ENCODE measurements around the gene OR2AK2. TPM values are rescaled to one million over a fixed set of nuclear protein-coding genes. Genes with fewer than 3 reads are reported as not detected.

The OR2AK2 gene, protein sequence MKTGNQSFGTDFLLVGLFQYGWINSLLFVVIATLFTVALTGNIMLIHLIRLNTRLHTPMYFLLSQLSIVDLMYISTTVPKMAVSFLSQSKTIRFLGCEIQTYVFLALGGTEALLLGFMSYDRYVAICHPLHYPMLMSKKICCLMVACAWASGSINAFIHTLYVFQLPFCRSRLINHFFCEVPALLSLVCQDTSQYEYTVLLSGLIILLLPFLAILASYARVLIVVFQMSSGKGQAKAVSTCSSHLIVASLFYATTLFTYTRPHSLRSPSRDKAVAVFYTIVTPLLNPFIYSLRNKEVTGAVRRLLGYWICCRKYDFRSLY
- total RNA-seq (under 1 TPM; 0.22 to 0.70 TPM), total RNA-seq (0 to 0.81 (median 0) reads per million in 172 experiments)
- 0.10 TPM for polyA plus RNA-seq (2013, experiment 1 of 2)
- polyA plus RNA-seq (2013, experiment 2 of 2), result 0.14 TPM

DNA sequence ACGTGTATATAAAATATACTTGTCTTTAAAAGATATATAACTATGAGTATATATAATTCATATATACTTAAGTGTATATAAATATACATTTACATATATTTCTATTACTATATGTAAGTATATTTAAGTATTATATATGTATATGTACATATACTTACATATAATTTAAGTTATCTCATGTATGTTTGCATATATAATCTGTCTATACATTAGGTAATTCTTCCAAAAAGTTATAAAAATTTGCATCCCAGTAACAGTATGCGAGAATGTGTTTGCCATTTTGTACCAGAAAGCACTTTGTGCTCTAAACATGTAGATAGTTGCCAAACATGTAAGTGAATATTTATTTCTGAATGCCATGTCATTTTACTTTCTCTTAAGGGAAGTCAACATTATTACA lies at the start of gene OR2AK2:
OR2AK2 (plus strand) TSS at position 301 of the 400 bp plus-strand sequence. CDS start 144 bp downstream, outside the sequence.
- no peak for TF ChIP-seq CTCF (IDR thresholded peaks at IDR 0.05)
- Histone ChIP-seq H3K27me3 (ENCODE audit: control insufficient read depth in 1 of 2, insufficient read depth in 2 of 2, low read length in 2 of 2) (no peaks in the 10 kb centered on the region), H3K27ac (ENCODE audit: low read depth in 1 of 2, low read length in 2 of 2) (no peak within 1 kb of the TSS), H3K36me3 (ENCODE audit: insufficient read depth, low read length) (no peaks in the 10 kb centered on the region), H3K4me3 (ENCODE audit: low read length) (no peak within 1 kb of the TSS), H3K9me3 (ENCODE audit: control insufficient read depth in 1 of 2, insufficient read depth in 1 of 2, low read length in 2 of 2) (peaks cover 0 to 8% of the 10 kb centered on the region in 2 experiments), H3K4me1 (ENCODE audit: insufficient read depth, low read length) (no peaks in the 10 kb centered on the region)
- DNase-seq, result no peak
- H3K4me3 Mint-ChIP-seq, result no peak within 1 kb of the TSS
- ChIA-PET CTCF (no interaction called here), POLR2A (no interaction called here)
- peaks cover 9% of the 10 kb centered on the region for H3K36me3 Mint-ChIP-seq (ENCODE audit: low read depth)
- H3K27me3 Mint-ChIP-seq, result no peaks in the 10 kb centered on the region
- no peaks in the 10 kb centered on the region for H3K9me3 Mint-ChIP-seq
- ATAC-seq (ENCODE audit: poor library complexity), result no peak
- no peak within 1 kb of the TSS for H3K27ac Mint-ChIP-seq
- intact Hi-C loops (cut with DNase I, micrococcal nuclease), result no loop called here
- no peaks in the 10 kb centered on the region for H3K4me1 Mint-ChIP-seq (ENCODE audit: low read depth)

- no peaks in the 10 kb centered on the region for H3K27me3 ChIP-seq (ENCODE audit: control insufficient read depth in 1 of 2, insufficient read depth in 2 of 2, low read length in 2 of 2)
- H3K9me3 Mint-ChIP-seq, result no peaks in the 10 kb centered on the region
- H3K4me1 ChIP-seq (ENCODE audit: insufficient read depth, low read length), result no peaks in the 10 kb centered on the region
- H3K36me3 ChIP-seq (ENCODE audit: insufficient read depth, low read length), result no peaks in the 10 kb centered on the region
- CTCF ChIA-PET, result no interaction called here
- intact Hi-C loops (cut with DNase I, micrococcal nuclease), result no loop called here
- peaks cover 18% of the 10 kb centered on the region for H3K27me3 Mint-ChIP-seq
- H3K27ac Mint-ChIP-seq, result no peak within 1 kb of the TSS
- H3K9me3 ChIP-seq (ENCODE audit: control insufficient read depth in 1 of 2, insufficient read depth in 1 of 2, low read length in 2 of 2), result no peaks in the 10 kb centered on the region
- POLR2A ChIA-PET, result no interaction called here
- H3K4me3 ChIP-seq (ENCODE audit: low read length), result no peak within 1 kb of the TSS
- ATAC-seq (ENCODE audit: poor library complexity) (no peak), DNase-seq (no peak)
- TF ChIP-seq CTCF (IDR thresholded peaks at IDR 0.05), result no peak
- no peaks in the 10 kb centered on the region for H3K4me1 Mint-ChIP-seq (ENCODE audit: low read depth)
- H3K27ac ChIP-seq (ENCODE audit: low read depth in 1 of 2, low read length in 2 of 2), result no peak within 1 kb of the TSS
- H3K36me3 Mint-ChIP-seq (ENCODE audit: low read depth), result no peaks in the 10 kb centered on the region
- H3K4me3 Mint-ChIP-seq, result no peak within 1 kb of the TSS
Measured at GRCh38 chr1:247919952-247920351, 45.1 kb upstream of the OR2AK2 start, which contains the start of gene OR2T8. Gene OR2T8, plus strand, starts transcription at chr1:247920252. Its CDS starts 766 bp downstream, at chr1:247921018.

GRCh38 chr1:247923941-247924340 lies 41.1 kb upstream of the OR2AK2 start:
- Histone ChIP-seq H3K4me1 (ENCODE audit: insufficient read depth, low read length) (no peaks in the 10 kb centered on the region), H3K4me3 (ENCODE audit: low read length) (no peak overlapping the region), H3K36me3 (ENCODE audit: insufficient read depth, low read length) (no peaks in the 10 kb centered on the region), H3K9me3 (ENCODE audit: control insufficient read depth in 1 of 2, insufficient read depth in 1 of 2, low read length in 2 of 2) (peaks cover 0 to 3% of the 10 kb centered on the region in 2 experiments), H3K27ac (ENCODE audit: low read depth in 1 of 2, low read length in 2 of 2) (no peak overlapping the region), H3K27me3 (ENCODE audit: control insufficient read depth in 1 of 2, insufficient read depth in 2 of 2, low read length in 2 of 2) (no peaks in the 10 kb centered on the region)
- no peak for DNase-seq
- H3K27ac Mint-ChIP-seq, result no peak overlapping the region
- no peaks in the 10 kb centered on the region for H3K36me3 Mint-ChIP-seq (ENCODE audit: low read depth)
- H3K4me1 Mint-ChIP-seq (ENCODE audit: low read depth), result no peaks in the 10 kb centered on the region
- POLR2A ChIA-PET, result no interaction called here
- H3K27me3 Mint-ChIP-seq, result no peaks in the 10 kb centered on the region
- H3K4me3 Mint-ChIP-seq, result no peak overlapping the region
- ATAC-seq (ENCODE audit: poor library complexity), result no peak
- TF ChIP-seq CTCF (IDR thresholded peaks at IDR 0.05), result no peak
- no peaks in the 10 kb centered on the region for H3K9me3 Mint-ChIP-seq
- intact Hi-C loops (cut with DNase I, micrococcal nuclease), result no loop called here
- CTCF ChIA-PET, result no interaction called here
